Neuronal stem cell (in vitro differentiated cells): ENCODE measurements around the gene PTDSS2.

Source experiments
- DNase-seq: peaks from one replicate; pipeline ENCODE4 v3.0.0-alpha.2; 2013; ENCODE audit warnings: low spot score
- H2AFZ ChIP-seq: one replicate; pipeline ENCODE4 v1.6.1; 2013; ENCODE audit warnings: mild to moderate bottlenecking, low read length, inconsistent platforms
- H2AK5ac ChIP-seq: 2 replicates; pipeline ENCODE4 v1.6.1; 2013; ENCODE audit warnings: low read depth, mild to moderate bottlenecking, inconsistent platforms, low read length, moderate library complexity, mixed read lengths
- H2BK120ac ChIP-seq: 2 replicates; pipeline ENCODE4 v1.6.1; 2013; ENCODE audit warnings: low read depth, mild to moderate bottlenecking, inconsistent platforms, low read length, moderate library complexity, mixed read lengths
- H2BK12ac ChIP-seq: one replicate; pipeline ENCODE4 v1.6.1; 2013; ENCODE audit warnings: low read length, inconsistent platforms
- H2BK15ac ChIP-seq: 2 replicates; pipeline ENCODE4 v1.6.1; 2013; ENCODE audit warnings: mild to moderate bottlenecking, low read length, inconsistent platforms, mixed read lengths
- H2BK5ac ChIP-seq: one replicate; pipeline ENCODE4 v1.6.1; 2013; ENCODE audit warnings: inconsistent platforms, mild to moderate bottlenecking, low read length, moderate library complexity
- H3K14ac ChIP-seq: one replicate; pipeline ENCODE4 v1.6.1; 2013; ENCODE audit warnings: low read length, inconsistent platforms
- H3K18ac ChIP-seq: 2 replicates; pipeline ENCODE4 v1.6.1; 2013; ENCODE audit warnings: low read length, inconsistent platforms
- H3K23ac ChIP-seq: 2 replicates; pipeline ENCODE4 v1.6.1; 2013; ENCODE audit warnings: low read depth, mild to moderate bottlenecking, mixed read lengths, low read length, inconsistent platforms; ENCODE audit not compliant: poor library complexity
- H3K27ac ChIP-seq: replicated peaks from 3 replicates; pipeline ENCODE4 v1.5.1; 2013; ENCODE audit warnings: low read length, inconsistent platforms
- H3K27me3 ChIP-seq, 3 experiments: 2 replicates each; pipeline ENCODE4 v1.6.1; 2013; ENCODE audit warnings: low read length in 3 of 3, mild to moderate bottlenecking in 2 of 3, inconsistent platforms in 1 of 3, low read depth in 1 of 3, mixed read lengths in 1 of 3, moderate library complexity in 1 of 3; ENCODE audit not compliant: control insufficient read depth in 3 of 3, insufficient read depth in 3 of 3
- H3K36me3 ChIP-seq, 2 donors: replicated peaks in 1 of 2; 2 replicates each; pipeline ENCODE4 v1.6.1; 2013; ENCODE audit warnings: low read length in 2 of 2; ENCODE audit not compliant: control insufficient read depth in 2 of 2, insufficient read depth in 2 of 2
- H3K4ac ChIP-seq: 2 replicates; pipeline ENCODE4 v1.6.1; 2013; ENCODE audit warnings: inconsistent platforms, mild to moderate bottlenecking, low read length, moderate library complexity
- H3K4me1 ChIP-seq, 2 donors: 1 replicate in 1 of 2; 2 replicates in 1 of 2; pipeline ENCODE4 v1.6.1; 2013; ENCODE audit warnings: low read length in 2 of 2, low read depth in 1 of 2; ENCODE audit not compliant: control insufficient read depth in 2 of 2, insufficient read depth in 1 of 2
- H3K4me2 ChIP-seq: one replicate; pipeline ENCODE4 v1.6.1; 2013; ENCODE audit warnings: mild to moderate bottlenecking, low read length, inconsistent platforms; ENCODE audit not compliant: insufficient read depth, poor library complexity, severe bottlenecking
- H3K4me3 ChIP-seq, 2 donors: 2 replicates each; pipeline ENCODE4 v1.5.1; 2013; ENCODE audit warnings: low read length in 2 of 2, mild to moderate bottlenecking in 2 of 2, inconsistent platforms in 1 of 2, moderate library complexity in 1 of 2
- H3K79me1 ChIP-seq: one replicate; pipeline ENCODE4 v1.6.1; 2013; ENCODE audit warnings: low read depth, mild to moderate bottlenecking, inconsistent platforms, low read length, moderate library complexity
- H3K9ac ChIP-seq: one replicate; pipeline ENCODE4 v1.6.1; 2013; ENCODE audit warnings: mild to moderate bottlenecking, low read depth, low read length, inconsistent platforms; ENCODE audit not compliant: poor library complexity
- H3K9me3 ChIP-seq, 2 donors: replicated peaks in 1 of 2; 2 replicates each; pipeline versions ENCODE3 to v1.6.1; 2013; ENCODE audit warnings: low read length in 2 of 2, mild to moderate bottlenecking in 2 of 2, inconsistent platforms in 1 of 2, low read depth in 1 of 2, mixed read lengths in 1 of 2, moderate library complexity in 1 of 2; ENCODE audit not compliant: control insufficient read depth in 2 of 2, insufficient read depth in 1 of 2
- H4K8ac ChIP-seq: one replicate; pipeline ENCODE4 v1.6.1; 2013; ENCODE audit warnings: low read depth, mild to moderate bottlenecking, inconsistent platforms, low read length, moderate library complexity
- H4K91ac ChIP-seq: one replicate; pipeline ENCODE4 v1.6.1; 2013; ENCODE audit warnings: low read length, low read depth, mild to moderate bottlenecking, inconsistent platforms; ENCODE audit not compliant: poor library complexity
- WGBS, 2 donors: extraction: QIAGEN DNeasy Blood & Tissue Kit; methylation state at CpG; one replicate each; pipeline ENCODE4 v1.1.7; 2013; ENCODE audit warnings: missing lambda C conversion rate in 2 of 2, mixed read lengths in 1 of 2; ENCODE audit not compliant: insufficient read length in 2 of 2, insufficient replicate concordance in 1 of 2; ENCODE audit errors: extremely low coverage in 2 of 2; 5-methylcytosine and 5-hydroxymethylcytosine counted together

The PTDSS2 gene

DNA sequence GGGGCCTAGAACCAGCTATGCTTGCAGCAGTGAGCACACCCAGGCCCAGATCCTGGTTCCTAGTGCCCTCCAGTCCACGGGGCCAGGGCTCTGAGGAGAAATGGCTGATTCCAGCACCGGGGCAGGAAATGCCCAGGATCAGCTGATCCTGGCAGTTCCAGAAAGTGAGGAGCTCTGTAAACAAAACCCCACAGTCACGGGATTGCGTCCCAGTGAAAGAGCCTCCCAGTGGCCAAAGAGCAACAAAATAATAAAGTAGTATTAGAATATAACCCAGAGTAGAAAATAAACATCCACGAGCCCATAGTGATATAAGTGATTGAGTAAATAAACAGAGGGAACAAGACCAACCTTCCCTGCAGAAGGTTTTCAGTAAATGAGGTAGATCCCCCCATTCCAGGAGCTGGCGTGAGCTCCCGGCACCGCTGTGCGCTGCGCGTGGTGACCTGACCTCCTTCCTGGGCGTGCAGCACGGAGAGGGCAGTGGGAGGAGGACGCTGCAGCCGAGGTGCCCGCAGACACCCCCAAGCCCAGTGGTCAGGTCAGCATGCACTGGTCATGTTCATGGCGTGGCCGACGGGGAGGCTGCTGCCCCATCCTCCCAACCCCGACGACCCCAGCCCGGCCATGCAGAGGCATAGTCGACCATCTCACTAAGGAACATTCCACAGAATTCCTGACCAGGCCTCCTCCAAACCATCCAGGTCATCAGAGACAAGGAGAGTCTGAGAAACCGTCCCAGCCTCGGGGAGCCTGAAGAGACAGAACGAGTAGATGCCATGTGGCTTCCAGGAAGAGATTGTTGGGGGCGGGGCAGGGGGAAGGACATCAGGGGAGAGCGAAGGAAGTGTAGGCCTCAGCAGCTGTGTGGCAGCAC is 19.8 kb downstream of the PTDSS2 start:
- Histone ChIP-seq H3K4ac (no peak overlapping the region), H3K23ac (peak overlapping the region; percentile 68), H2BK5ac (no peak overlapping the region), H4K8ac (no peak overlapping the region), H3K27ac (no peak overlapping the region), H2AK5ac (no peak overlapping the region), H3K36me3 (peaks cover 3 to 12% of the 10 kb centered on the region in 2 donors), H3K79me1 (peaks cover 11% of the 10 kb centered on the region), H2BK120ac (no peak overlapping the region), H3K4me1 (peaks cover 7 to 10% of the 10 kb centered on the region in 2 donors), H3K4me2 (no peak overlapping the region), H3K4me3 (no peak overlapping the region), H2BK15ac (peak overlapping the region; percentile 38), H2AFZ (no peak overlapping the region), H4K91ac (no peak overlapping the region), H3K14ac (no peak overlapping the region), H2BK12ac (peak overlapping the region; percentile 30), H3K9me3 (peaks cover 0 to 4% of the 10 kb centered on the region in 2 donors), H3K27me3 (no peaks in the 10 kb centered on the region), H3K9ac (no peak overlapping the region), H3K18ac (no peak overlapping the region)
- no CpG with 5 or more reads among the region's 28 CpGs for WGBS, 2 donors
- DNase-seq, result no peak

DNA sequence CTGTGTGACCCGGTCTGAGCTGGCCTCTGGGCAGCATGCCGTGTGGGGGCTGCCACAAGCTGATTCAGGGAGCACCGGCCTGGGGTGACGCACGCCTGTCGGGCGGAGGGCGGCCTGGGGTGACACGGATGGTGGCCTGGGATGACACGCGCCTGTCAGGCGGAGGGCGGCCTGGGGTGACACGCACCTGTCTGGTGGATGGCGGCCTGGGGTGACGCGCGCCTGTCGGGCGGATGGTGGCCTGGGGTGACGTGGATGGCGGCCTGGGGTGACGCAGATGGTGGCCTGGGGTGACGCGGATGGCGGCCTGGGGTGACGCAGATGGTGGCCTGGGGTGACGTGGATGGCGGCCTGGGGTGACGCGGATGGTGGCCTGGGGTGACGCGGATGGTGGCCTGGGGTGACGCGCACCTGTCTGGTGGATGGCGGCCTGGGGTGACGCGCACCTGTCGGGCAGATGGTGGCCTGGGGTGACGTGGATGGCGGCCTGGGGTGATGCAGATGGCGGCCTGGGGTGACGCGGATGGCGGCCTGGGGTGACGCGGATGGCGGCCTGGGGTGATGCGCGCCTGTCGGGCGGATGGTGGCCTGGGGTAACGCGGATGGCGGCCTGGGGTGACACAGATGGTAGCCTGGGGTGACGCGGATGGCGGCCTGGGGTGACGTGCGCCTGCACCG is 21.5 kb downstream of the PTDSS2 start:
- no peak overlapping the region for H3K9ac ChIP-seq
- no peak overlapping the region for H3K4me3 ChIP-seq
- H4K8ac ChIP-seq, result peak overlapping the region; percentile 65
- H3K9me3 ChIP-seq, result peaks cover 0 to 4% of the 10 kb centered on the region in 2 donors
- no peaks in the 10 kb centered on the region for H3K27me3 ChIP-seq
- no peak overlapping the region for H2BK15ac ChIP-seq
- H2AK5ac ChIP-seq, result no peak overlapping the region
- H3K14ac ChIP-seq, result peak overlapping the region; percentile 71
- no peak overlapping the region for H3K4me2 ChIP-seq
- H3K23ac ChIP-seq, result peak overlapping the region; percentile 91
- DNase-seq, result no peak
- H2BK12ac ChIP-seq, result peak overlapping the region; percentile 73
- no CpG with 5 or more reads among the region's 61 CpGs for WGBS, 2 donors
- H3K4me1 ChIP-seq, result peaks cover 7 to 10% of the 10 kb centered on the region in 2 donors
- no peak overlapping the region for H3K4ac ChIP-seq
- no peak overlapping the region for H2BK5ac ChIP-seq
- H3K27ac ChIP-seq, result no peak overlapping the region
- peaks cover 7 to 10% of the 10 kb centered on the region in 2 donors for H3K36me3 ChIP-seq
- no peak overlapping the region for H2BK120ac ChIP-seq
- peak overlapping the region; percentile 71 for H3K18ac ChIP-seq
- peaks cover 16% of the 10 kb centered on the region for H3K79me1 ChIP-seq
- no peak overlapping the region for H2AFZ ChIP-seq
- peak overlapping the region; percentile 92 for H4K91ac ChIP-seq

GRCh38 chr11:472272-472671 is 22.2 kb downstream of the PTDSS2 start:
- no peak for DNase-seq
- H3K27me3 ChIP-seq, result no peaks in the 10 kb centered on the region
- no peak overlapping the region for H3K4me3 ChIP-seq
- peaks cover 0 to 4% of the 10 kb centered on the region in 2 donors for H3K9me3 ChIP-seq
- H3K4me1 ChIP-seq, result peaks cover 9 to 15% of the 10 kb centered on the region in 2 donors
- no peak overlapping the region for H2BK12ac ChIP-seq
- no peak overlapping the region for H3K14ac ChIP-seq
- H2AFZ ChIP-seq, result no peak overlapping the region
- peak overlapping the region; percentile 2 for H3K23ac ChIP-seq
- no peak overlapping the region for H4K8ac ChIP-seq
- peaks cover 21% of the 10 kb centered on the region for H3K79me1 ChIP-seq
- no peak overlapping the region for H3K4me2 ChIP-seq
- H2BK120ac ChIP-seq, result no peak overlapping the region
- H4K91ac ChIP-seq, result no peak overlapping the region
- no peak overlapping the region for H3K9ac ChIP-seq
- H2BK5ac ChIP-seq, result no peak overlapping the region
- no peak overlapping the region for H3K18ac ChIP-seq
- H2BK15ac ChIP-seq, result no peak overlapping the region
- H3K27ac ChIP-seq, result no peak overlapping the region
- no peak overlapping the region for H3K4ac ChIP-seq
- H2AK5ac ChIP-seq, result no peak overlapping the region
- WGBS, 2 donors, result no CpG with 5 or more reads among the region's 13 CpGs
- peaks cover 7 to 10% of the 10 kb centered on the region in 2 donors for H3K36me3 ChIP-seq

DNA sequence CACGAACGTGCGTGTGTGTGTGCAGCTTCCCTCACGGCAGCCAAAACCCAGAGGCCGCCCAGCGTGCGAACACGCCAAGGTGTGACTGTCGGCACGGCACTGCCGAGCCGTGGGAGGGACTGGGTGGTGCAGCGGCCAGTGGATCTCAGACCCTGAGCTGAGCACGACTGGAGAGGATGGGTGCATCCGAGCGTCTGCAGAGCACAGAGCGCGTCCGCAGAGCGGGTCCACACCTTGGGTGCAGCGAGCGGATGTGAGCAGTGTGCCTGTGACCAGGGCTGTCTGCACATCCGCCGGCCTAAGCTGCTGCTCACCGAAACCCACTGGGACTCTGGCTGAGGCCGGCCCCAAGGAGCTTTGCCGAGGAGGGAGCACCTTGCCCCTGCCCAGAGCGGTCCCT is 22.7 kb downstream of the PTDSS2 start:
- no peak overlapping the region for H2BK5ac ChIP-seq
- no peak overlapping the region for H3K4ac ChIP-seq
- no peak for DNase-seq
- no peak overlapping the region for H4K91ac ChIP-seq
- peak overlapping the region; percentile 13 for H3K18ac ChIP-seq
- no peak overlapping the region for H2BK120ac ChIP-seq
- no peak overlapping the region for H4K8ac ChIP-seq
- H3K79me1 ChIP-seq, result peaks cover 23% of the 10 kb centered on the region
- H3K14ac ChIP-seq, result peak overlapping the region; percentile 75
- peak overlapping the region; percentile 49 for H2BK15ac ChIP-seq
- WGBS, 2 donors, result no CpG with 5 or more reads among the region's 28 CpGs
- peaks cover 7 to 10% of the 10 kb centered on the region in 2 donors for H3K36me3 ChIP-seq
- no peak overlapping the region for H3K4me2 ChIP-seq
- no peak overlapping the region for H3K27ac ChIP-seq
- H2BK12ac ChIP-seq, result no peak overlapping the region
- no peak overlapping the region for H2AFZ ChIP-seq
- peak overlapping the region; percentile 50 for H3K9ac ChIP-seq
- no peak overlapping the region for H2AK5ac ChIP-seq
- H3K27me3 ChIP-seq, result no peaks in the 10 kb centered on the region
- no peak overlapping the region for H3K4me3 ChIP-seq
- peaks cover 0 to 4% of the 10 kb centered on the region in 2 donors for H3K9me3 ChIP-seq
- peaks cover 9 to 16% of the 10 kb centered on the region in 2 donors for H3K4me1 ChIP-seq
- no peak overlapping the region for H3K23ac ChIP-seq
